Heart right ventricle (tissue), 16 donors: Measurements from ENCODE around the gene TAC4. TPM values are rescaled to one million over a fixed set of nuclear protein-coding genes. Genes with fewer than 3 reads are reported as not detected.

Source experiments
- ATAC-seq, 8 donors: fragments of 200-7000 bp; cut with Tn5 transposase; one replicate each; pipeline ENCODE4 v1.9.1; 2020; ENCODE audit warnings: mild to moderate bottlenecking in 8 of 8, moderate library complexity in 8 of 8, moderate number of reproducible peaks in 1 of 8
- DNase-seq, 2 donors: peaks; one replicate each; pipeline ENCODE4 v3.0.0-alpha.2; 2020
- H3K27ac ChIP-seq, 10 donors: fragments of 200-600 bp; sonication (generic) in 2 of 10; one replicate each; pipeline versions ENCODE4 v1.5.0 to v1.8.0; 2020 to 2022; ENCODE audit warnings: mild to moderate bottlenecking in 3 of 10
- H3K27me3 ChIP-seq, 7 donors: fragments of 200-600 bp; one replicate each; pipeline ENCODE4 v1.8.0; 2021 to 2022; ENCODE audit warnings: mild to moderate bottlenecking in 2 of 7
- H3K36me3 ChIP-seq, 9 donors: fragments of 200-600 bp; sonication (generic) in 1 of 9; one replicate each; pipeline versions ENCODE4 v1.5.0 to v1.8.0; 2020 to 2022; ENCODE audit warnings: mild to moderate bottlenecking in 2 of 9
- H3K4me1 ChIP-seq, 9 donors: fragments of 200-600 bp; sonication (generic) in 1 of 9; one replicate each; pipeline versions ENCODE4 v1.5.0 to v1.8.0; 2020 to 2022; ENCODE audit warnings: mild to moderate bottlenecking in 4 of 9
- H3K4me3 ChIP-seq, 10 donors: fragments of 200-600 bp; sonication (generic) in 2 of 10; one replicate each; pipeline versions ENCODE4 v1.5.0 to v1.8.0; 2020 to 2022; ENCODE audit warnings: mild to moderate bottlenecking in 7 of 10, moderate library complexity in 2 of 10
- H3K9me3 ChIP-seq, 11 donors: fragments of 200-600 bp in 10 of 11; sonication (generic) in 2 of 11; one replicate each; pipeline versions ENCODE4 v1.5.0 to v1.8.0; 2013 to 2022; ENCODE audit warnings: mild to moderate bottlenecking in 2 of 11, control low read depth in 1 of 11, moderate library complexity in 1 of 11
- WGBS, 2 donors: extraction: QIAGEN DNeasy Blood & Tissue Kit; methylation state at CpG; one replicate each; pipeline ENCODE4 v1.1.7; 2013; ENCODE audit warnings: inconsistent platforms in 1 of 2; 5-methylcytosine and 5-hydroxymethylcytosine counted together
- intact Hi-C, 10 donors: fragments of 100-400 bp; cut with DNase I; formaldehyde crosslinking; loops; one replicate each; pipeline versions ENCODE4 v1.11.1 to v1.14.2; 2022
- polyA plus RNA-seq, 2 donors: library from polyadenylated mRNA; stranded (reverse); fragments of 200-250 nt; gene quantifications; one replicate each; pipeline ENCODE4 v1.2.3, GENCODE V29; 2013
- total RNA-seq, 10 donors: library from RNA; stranded (reverse); fragmentation: NEBNext Ultra II Directional in 3 of 10; extraction: Animal tissue kit (Norgen Biotek cat#: 25700) in 3 of 10; gene quantifications; one replicate each; pipeline versions ENCODE4 v1.2.1 to v1.2.4, GENCODE V29; 2021 to 2023
- TF ChIP-seq, protein P1 (sequence below), 9 donors: fragments of 200-600 bp; sonication (generic) in 2 of 9; IDR thresholded peaks; one replicate each; pipeline versions ENCODE4 v1.5.0 to v1.8.0; 2021 to 2022; ENCODE audit warnings: antibody characterized with exemption in 9 of 9, mild to moderate bottlenecking in 5 of 9, moderate library complexity in 1 of 9
- donor health status: Arrhythmogenic right ventricular cardiomyopathy.
- donor health status: ischemic (EF 13 %, LVEDD 7.1; RV severe dilation, severe dysfunction).
- donor health status: healthy with polysubstance abuse.
- donor health status: DM: no; HTN: yes; CAD: no.
- donor health status: DM: no; HTN: no; CAD: no.
- donor health status: ischemic (EF 25% LVEDD 6.9; RV normal size, moderate dysfunction).
- donor health status: ischemic (EF 25% LVEDD 5.7; RV mildly dilated, moderate dysfunction).
- donor health status: healthy.
- donor health status: DM: yes; HTN: yes; CAD: no.
- donor health status: Ischemic cardiomyopathy.
- donor health status: ischemic (EF 35%, LVEDD 5.7; RV mildly dilated, moderate dysfunction).
- donor health status: nonischemic (EF 11% LVEDD 7.7; RV severe dilation, severe dysfunction).
- donor health status: DM: yes; HTN: yes; CAD: no.
- donor health status: PGD.
- donor health status: ischemic (EF 29% LVEDD 5.4; RV normal size, mild dysfunction).
- donor health status: nonischemic (EF 23%, LVEDD 6.1; RV moderate dilation, normal function).

TAC4 gene
- total and polyA plus RNA-seq, 12 donors, result 0.78 to 2.7 (median 0.94) TPM; not detected in 9

DNA sequence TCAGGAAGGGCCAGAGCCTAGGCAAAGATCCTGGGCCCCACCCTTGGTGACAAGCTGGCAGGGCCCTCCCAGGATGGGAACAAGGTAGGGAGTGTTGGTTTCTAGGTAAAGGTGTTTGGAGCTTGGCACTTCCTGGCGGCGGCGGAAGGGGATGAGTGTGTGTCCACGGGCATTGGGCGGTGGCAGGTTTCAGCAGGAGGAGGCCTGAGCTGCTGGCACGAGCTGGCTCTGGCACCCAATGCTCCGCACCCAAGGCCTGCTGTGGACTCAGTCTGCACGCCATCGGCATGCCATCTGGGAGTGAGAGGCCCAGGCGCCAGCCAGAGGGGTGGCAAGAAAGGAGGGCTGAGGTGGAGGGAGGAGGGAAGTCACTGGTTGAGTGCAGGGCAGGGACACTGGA, 46.9 kb upstream of the TAC4 start:
- intact Hi-C loops, result loop anchor here in 1 of 10 donors (5.0 kb wide), 1 partner anchor 93 kb away; no protein-coding TSS in a partner anchor
- TF ChIP-seq, protein P1, sequence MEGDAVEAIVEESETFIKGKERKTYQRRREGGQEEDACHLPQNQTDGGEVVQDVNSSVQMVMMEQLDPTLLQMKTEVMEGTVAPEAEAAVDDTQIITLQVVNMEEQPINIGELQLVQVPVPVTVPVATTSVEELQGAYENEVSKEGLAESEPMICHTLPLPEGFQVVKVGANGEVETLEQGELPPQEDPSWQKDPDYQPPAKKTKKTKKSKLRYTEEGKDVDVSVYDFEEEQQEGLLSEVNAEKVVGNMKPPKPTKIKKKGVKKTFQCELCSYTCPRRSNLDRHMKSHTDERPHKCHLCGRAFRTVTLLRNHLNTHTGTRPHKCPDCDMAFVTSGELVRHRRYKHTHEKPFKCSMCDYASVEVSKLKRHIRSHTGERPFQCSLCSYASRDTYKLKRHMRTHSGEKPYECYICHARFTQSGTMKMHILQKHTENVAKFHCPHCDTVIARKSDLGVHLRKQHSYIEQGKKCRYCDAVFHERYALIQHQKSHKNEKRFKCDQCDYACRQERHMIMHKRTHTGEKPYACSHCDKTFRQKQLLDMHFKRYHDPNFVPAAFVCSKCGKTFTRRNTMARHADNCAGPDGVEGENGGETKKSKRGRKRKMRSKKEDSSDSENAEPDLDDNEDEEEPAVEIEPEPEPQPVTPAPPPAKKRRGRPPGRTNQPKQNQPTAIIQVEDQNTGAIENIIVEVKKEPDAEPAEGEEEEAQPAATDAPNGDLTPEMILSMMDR (IDR thresholded peaks at IDR 0.05), result no peak
- Histone ChIP-seq H3K4me3 (no peak overlapping the region), H3K9me3 (no peaks in the 10 kb centered on the region), H3K36me3 (no peaks in the 10 kb centered on the region), H3K27ac (no peak overlapping the region), H3K27me3 (peaks cover 8 to 78% (median 66%) of the 10 kb centered on the region in 7 donors), H3K4me1 (peaks cover 0 to 9% (median 0%) of the 10 kb centered on the region in 9 donors)
- no peak for ATAC-seq
- no peak for DNase-seq
- 86 to 89% methylated on average over 10 of the region's 10 CpGs for WGBS, 2 donors

DNA sequence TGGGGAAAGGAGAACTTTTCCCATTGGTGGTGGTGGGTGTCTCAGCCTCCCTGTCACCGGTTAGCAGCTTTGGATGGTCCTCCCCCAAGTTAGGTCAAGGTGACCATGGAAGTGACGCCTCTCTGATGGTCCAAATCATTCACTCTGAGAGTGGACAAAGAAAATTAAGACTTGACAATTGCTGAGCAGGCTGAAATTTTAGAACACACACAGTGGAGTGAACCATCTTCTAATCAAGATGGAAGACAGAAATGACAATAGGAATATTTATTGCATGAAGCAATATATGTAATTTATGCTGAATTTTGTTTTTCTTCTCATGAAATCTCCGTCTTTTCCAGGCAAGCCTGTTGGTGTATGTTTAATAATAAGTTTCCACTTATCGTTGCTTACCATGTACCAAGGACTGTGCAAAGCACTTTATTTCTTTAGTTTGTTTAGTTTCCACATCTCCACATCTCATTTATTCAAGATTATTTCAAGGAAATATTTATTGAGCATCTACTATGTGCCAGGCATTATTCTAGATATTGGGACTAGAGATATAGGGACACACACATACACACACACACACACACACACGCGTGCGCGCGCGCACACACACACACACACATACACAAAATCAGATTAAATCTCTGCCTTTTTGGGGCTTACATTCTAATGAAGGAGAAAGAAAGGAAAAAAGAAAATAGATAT, 44.0 kb upstream of the TAC4 start:
- TF ChIP-seq, protein P1 (IDR thresholded peaks at IDR 0.05), result no peak
- no peak for ATAC-seq
- H3K9me3 ChIP-seq, result no peaks in the 10 kb centered on the region
- H3K36me3 ChIP-seq, result no peaks in the 10 kb centered on the region
- peaks cover 0 to 9% (median 0%) of the 10 kb centered on the region in 9 donors for H3K4me1 ChIP-seq
- peaks cover 8 to 90% (median 79%) of the 10 kb centered on the region in 7 donors for H3K27me3 ChIP-seq
- intact Hi-C loops, result loop anchor here in 1 of 10 donors (5.0 kb wide), 1 partner anchor 95 kb away; no protein-coding TSS in a partner anchor
- no peak overlapping the region for H3K27ac ChIP-seq
- no peak for DNase-seq
- WGBS, 2 donors, result 75 to 82% methylated on average over 10 of the region's 10 CpGs
- no peak overlapping the region for H3K4me3 ChIP-seq

DNA sequence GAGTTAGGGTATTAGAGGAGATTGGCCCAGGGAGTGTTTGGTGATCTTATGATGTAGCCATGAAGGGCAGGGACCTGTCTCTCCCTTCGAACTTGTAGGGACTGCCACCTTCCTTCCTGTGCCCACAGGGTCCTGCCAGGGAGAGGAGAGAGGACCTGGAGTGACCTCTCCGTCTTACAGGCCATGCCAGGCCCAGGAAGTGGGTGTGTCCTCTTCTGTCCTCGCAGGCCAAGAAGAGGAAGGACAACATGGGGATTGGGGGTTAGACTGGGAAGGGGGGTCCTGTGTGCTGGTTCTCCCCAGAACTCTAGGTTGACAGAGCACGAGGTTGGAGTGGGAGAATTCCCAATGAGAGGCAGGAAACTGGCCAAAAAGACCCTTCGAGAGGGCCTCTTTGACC, 43.4 kb upstream of the TAC4 start:
- H3K27me3 ChIP-seq, result peaks cover 8 to 92% (median 82%) of the 10 kb centered on the region in 7 donors
- WGBS, 2 donors, result 69 to 74% methylated on average over 5 of the region's 5 CpGs
- TF ChIP-seq, protein P1 (IDR thresholded peaks at IDR 0.05), result no peak

DNA sequence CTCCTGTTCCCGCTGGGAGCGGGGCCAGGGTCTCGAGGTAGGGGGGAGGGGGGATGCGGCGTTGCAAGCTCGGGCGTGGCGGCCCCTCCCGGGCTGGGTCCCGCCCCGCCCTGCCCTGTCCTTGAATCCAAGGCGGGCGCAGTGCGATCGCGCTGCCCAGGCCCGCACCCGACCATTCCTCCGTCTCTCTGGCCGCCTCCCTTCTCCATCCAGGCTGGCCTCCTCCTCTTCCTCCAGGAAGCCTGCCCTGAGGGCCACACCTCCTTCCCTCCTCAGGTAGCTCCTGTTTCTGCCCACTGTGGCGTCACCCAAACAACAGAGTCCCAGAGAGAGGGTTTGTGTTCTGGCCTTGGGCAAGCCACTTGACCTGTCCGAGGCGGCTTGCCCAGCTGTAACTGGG, 43.0 kb upstream of the TAC4 start:
- TF ChIP-seq, protein P1 (IDR thresholded peaks at IDR 0.05), result no peak
- Histone ChIP-seq H3K4me1 (peaks cover 0 to 9% (median 0%) of the 10 kb centered on the region in 9 donors), H3K4me3 (no peak overlapping the region), H3K9me3 (no peaks in the 10 kb centered on the region), H3K27me3 (peaks cover 8 to 91% (median 84%) of the 10 kb centered on the region in 7 donors), H3K27ac (no peak overlapping the region), H3K36me3 (no peaks in the 10 kb centered on the region)
- DNase-seq (no peak), ATAC-seq (no peak)
- WGBS, 2 donors, result 42 to 43% methylated on average over 20 to 23 of the region's 23 CpGs
- intact Hi-C loops, result loop anchor here in 1 of 10 donors (5.0 kb wide), 1 partner anchor 96 kb away; no protein-coding TSS in a partner anchor

More for the DNA sequence above, 43.4 kb upstream of the TAC4 start:
- no peaks in the 10 kb centered on the region for H3K36me3 ChIP-seq
- no peak for DNase-seq
- intact Hi-C loops, result loop anchor here in 1 of 10 donors (5.0 kb wide), 1 partner anchor 96 kb away; no protein-coding TSS in a partner anchor
- no peak overlapping the region for H3K4me3 ChIP-seq
- H3K4me1 ChIP-seq, result peaks cover 0 to 9% (median 0%) of the 10 kb centered on the region in 9 donors
- H3K9me3 ChIP-seq, result no peaks in the 10 kb centered on the region
- no peak for ATAC-seq
- H3K27ac ChIP-seq, result no peak overlapping the region
